Measurements from ENCODE around the gene DMBT1. TPM values are rescaled to one million over a fixed set of nuclear protein-coding genes. Genes with fewer than 3 reads are reported as not detected.

DMBT1 gene
- total RNA-seq, 4 donors from 2014 or later, result under 0.01 to 5.1 (median 0.27) TPM; not detected in 1

- no peak overlapping the region for H3K4me3 ChIP-seq
- peak overlapping the region in 2 of 4 donors; percentile 45 to 51 for H3K27ac ChIP-seq
- intact Hi-C loops (cut with DNase I), result no loop called here
- peaks cover 0 to 22% (median 4%) of the 10 kb centered on the region in 3 donors for H3K36me3 ChIP-seq
- no peak for DNase-seq
- 55 to 87% methylated on average over 5 to 14 of the region's 16 CpGs for WGBS, 2 donors
- no peaks in the 10 kb centered on the region for H3K27me3 ChIP-seq
- H3K9me3 ChIP-seq, result no peaks in the 10 kb centered on the region
- peaks cover 0 to 25% (median 0%) of the 10 kb centered on the region in 3 donors for H3K4me1 ChIP-seq
- TF ChIP-seq POLR2A (IDR thresholded peaks at IDR 0.05) (no peak), CTCF (IDR thresholded peaks at IDR 0.05) (no peak)
Observed at GRCh38 chr10:122515588-122516231, 44.8 kb upstream of the DMBT1 start.

DNA sequence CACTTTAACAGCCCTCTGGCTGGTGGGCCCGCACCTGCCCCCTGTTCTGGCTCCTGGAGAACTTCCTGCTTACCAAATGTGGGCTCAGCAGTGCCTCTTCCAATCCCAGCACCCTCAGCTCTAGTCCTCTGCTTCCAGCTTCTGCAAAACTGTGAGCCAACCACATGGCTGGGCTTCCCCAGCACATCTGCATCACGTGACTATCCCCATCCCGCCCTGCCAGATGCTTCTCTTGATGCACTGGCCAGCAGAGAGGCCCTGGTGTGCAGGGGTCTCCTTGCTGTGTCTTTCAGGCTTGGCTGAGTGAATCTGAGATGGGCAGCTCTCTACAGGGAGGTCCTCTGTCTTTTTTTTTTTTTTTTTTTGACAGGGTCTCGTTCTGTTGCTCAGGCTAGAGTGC is 43.8 kb upstream of the DMBT1 start:
- Histone ChIP-seq H3K36me3 (peaks cover 0 to 21% (median 4%) of the 10 kb centered on the region in 3 donors), H3K4me3 (no peak overlapping the region), H3K9me3 (no peaks in the 10 kb centered on the region), H3K4me1 (peaks cover 0 to 25% (median 0%) of the 10 kb centered on the region in 3 donors), H3K27me3 (no peaks in the 10 kb centered on the region), H3K27ac (no peak overlapping the region)
- 66 to 76% methylated on average over 4 of the region's 4 CpGs for WGBS, 2 donors
- intact Hi-C loops (cut with DNase I), result no loop called here
- no peak for DNase-seq
- TF ChIP-seq POLR2A (IDR thresholded peaks at IDR 0.05), result no peak
- no peak for TF ChIP-seq CTCF (IDR thresholded peaks at IDR 0.05)

DNA sequence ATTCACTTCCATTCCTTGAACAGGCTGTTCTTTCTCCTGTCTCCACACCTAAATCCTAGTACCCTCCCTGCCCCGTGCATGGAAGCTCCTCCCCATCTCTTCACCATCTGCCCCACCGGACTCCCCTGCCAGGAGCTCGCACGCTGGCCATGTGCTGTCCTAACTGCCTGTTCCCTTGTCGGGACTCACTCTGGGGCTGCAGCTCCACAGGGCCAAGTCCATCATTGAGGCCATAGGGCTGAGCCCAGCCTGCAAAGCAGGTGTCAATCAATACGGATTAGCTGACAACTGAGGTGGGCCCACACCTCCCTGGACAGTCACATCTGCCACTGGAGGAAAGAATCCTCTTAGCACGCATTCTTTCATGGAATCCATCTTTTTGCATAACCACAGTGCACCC is 41.4 kb upstream of the DMBT1 start:
- TF ChIP-seq POLR2A (IDR thresholded peaks at IDR 0.05) (no peak), CTCF (IDR thresholded peaks at IDR 0.05) (no peak)
- DNase-seq, result no peak
- Histone ChIP-seq H3K36me3 (peaks cover 0 to 10% (median 0%) of the 10 kb centered on the region in 3 donors), H3K9me3 (no peaks in the 10 kb centered on the region), H3K27me3 (no peaks in the 10 kb centered on the region), H3K27ac (no peak overlapping the region), H3K4me3 (no peak overlapping the region), H3K4me1 (peaks cover 0 to 25% (median 0%) of the 10 kb centered on the region in 3 donors)
- intact Hi-C loops (cut with DNase I), result no loop called here
- 80 to 85% methylated on average over 6 to 7 of the region's 7 CpGs for WGBS, 2 donors

GRCh38 chr10:122519873-122520272 is 40.7 kb upstream of the DMBT1 start:
- intact Hi-C loops (cut with DNase I), result no loop called here
- no peak for DNase-seq
- no peak overlapping the region for H3K27ac ChIP-seq
- H3K4me3 ChIP-seq, result no peak overlapping the region
- no peaks in the 10 kb centered on the region for H3K27me3 ChIP-seq
- 89 to 97% methylated on average over 4 to 14 of the region's 15 CpGs for WGBS, 2 donors
- H3K9me3 ChIP-seq, result no peaks in the 10 kb centered on the region
- TF ChIP-seq CTCF (IDR thresholded peaks at IDR 0.05), result no peak
- no peak for TF ChIP-seq POLR2A (IDR thresholded peaks at IDR 0.05)
- peaks cover 0 to 18% (median 0%) of the 10 kb centered on the region in 3 donors for H3K4me1 ChIP-seq
- peaks cover 0 to 4% (median 0%) of the 10 kb centered on the region in 3 donors for H3K36me3 ChIP-seq

- TF ChIP-seq CTCF (IDR thresholded peaks at IDR 0.05) (no peak), POLR2A (IDR thresholded peaks at IDR 0.05) (no peak)
- no peaks in the 10 kb centered on the region for H3K27me3 ChIP-seq
- no peak overlapping the region for H3K4me3 ChIP-seq
- H3K4me1 ChIP-seq, result peaks cover 0 to 7% (median 0%) of the 10 kb centered on the region in 3 donors
- no peaks in the 10 kb centered on the region for H3K9me3 ChIP-seq
- no peak for DNase-seq
- no peaks in the 10 kb centered on the region for H3K36me3 ChIP-seq
- no peak overlapping the region for H3K27ac ChIP-seq
- intact Hi-C loops (cut with DNase I), result no loop called here
- 67% methylated on average over 2 of the region's 3 CpGs; no CpG with 5 or more reads in 1 of the 2 donors for WGBS, 2 donors
Observed at GRCh38 chr10:122521011-122521410, 39.5 kb upstream of the DMBT1 start.
